HG03342 (cell line): ENCODE measurements around the gene DBNL.

Source experiments
- ATAC-seq: cut with Tn5 transposase; IDR thresholded peaks from one replicate; pipeline ENCODE4 v1.9.1; 2021; ENCODE audit warnings: mild to moderate bottlenecking, moderate library complexity; ENCODE audit not compliant: unreplicated experiment

Gene DBNL

DNA sequence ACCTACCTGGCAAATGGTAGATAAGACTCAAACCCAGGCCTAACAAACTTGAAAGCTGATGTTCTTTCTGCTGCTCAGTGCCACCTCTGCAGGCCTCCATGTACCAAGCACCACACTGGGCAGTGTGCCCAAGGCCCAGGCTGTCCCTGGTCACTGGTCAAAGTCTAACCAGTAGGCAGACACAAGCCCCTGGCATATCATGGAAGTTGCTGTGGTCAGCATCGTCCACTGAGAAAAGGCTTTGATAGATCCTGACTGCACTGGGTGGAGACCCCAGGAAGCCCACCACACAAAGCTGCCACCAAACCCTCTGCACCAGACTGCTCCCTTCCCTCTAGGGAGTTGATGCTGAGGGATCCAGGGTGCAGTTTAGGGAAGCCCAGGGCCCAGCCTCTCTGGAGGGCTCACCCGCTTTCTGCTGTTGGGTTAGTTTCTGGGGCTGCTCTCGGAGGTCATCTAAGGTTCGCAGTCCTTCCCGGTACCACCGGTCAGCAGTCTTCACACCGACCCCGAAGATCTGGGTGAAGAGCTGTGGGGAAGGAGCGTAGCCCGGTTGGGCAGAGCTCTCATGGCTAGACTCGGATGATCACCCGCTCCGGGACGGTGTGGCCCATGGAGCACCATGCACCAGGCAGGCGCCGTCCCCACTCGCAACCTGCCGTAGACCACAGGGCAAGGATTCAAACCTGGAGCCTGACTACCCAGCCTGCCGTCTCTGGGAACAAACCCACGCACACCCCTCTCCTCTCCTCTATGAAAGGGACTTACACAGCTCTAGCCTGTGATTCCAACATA lies 31.8 kb downstream of the DBNL start:
- ATAC-seq: no peak

DNA sequence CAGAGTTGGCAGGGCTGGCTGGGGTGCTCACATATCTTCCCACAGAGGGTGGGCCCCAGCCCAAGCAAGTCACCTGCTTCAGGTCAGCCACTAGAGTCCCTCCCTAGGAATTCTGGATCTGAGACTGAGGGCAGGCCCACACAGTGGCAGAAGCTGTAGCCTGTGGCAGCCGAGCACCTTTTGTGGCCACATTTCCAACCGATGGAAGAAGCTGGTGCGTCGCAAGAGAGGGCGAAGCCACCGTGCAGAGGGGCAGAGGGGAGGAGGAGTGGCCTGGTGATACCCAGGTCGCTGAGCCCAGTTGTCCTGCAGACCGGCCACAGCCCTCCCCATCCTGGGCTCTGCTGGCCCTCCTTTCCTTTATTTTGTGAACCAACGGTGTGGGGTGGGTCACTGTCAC lies 32.6 kb downstream of the DBNL start:
- ATAC-seq: no peak

DNA sequence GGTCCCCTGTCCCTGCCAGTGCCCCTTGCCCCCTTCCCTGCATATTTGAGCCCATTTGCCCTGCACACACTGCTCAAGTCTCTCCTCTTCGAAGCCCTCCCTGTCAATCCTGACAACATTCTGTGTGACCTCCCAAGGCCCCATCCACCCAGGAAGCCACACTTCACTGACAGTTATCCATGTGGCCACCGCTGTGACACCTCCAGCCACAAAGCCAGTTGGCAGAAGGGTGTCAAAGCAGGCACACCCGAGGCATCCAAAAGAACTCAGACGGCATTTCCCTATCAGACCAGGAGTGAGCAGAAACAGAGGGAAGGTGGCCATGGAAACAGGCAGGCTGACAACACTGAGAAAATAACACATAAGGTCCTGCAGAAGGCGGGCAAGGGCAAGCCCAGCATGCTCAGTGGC lies 33.2 kb downstream of the DBNL start:
- no peak for ATAC-seq

DNA sequence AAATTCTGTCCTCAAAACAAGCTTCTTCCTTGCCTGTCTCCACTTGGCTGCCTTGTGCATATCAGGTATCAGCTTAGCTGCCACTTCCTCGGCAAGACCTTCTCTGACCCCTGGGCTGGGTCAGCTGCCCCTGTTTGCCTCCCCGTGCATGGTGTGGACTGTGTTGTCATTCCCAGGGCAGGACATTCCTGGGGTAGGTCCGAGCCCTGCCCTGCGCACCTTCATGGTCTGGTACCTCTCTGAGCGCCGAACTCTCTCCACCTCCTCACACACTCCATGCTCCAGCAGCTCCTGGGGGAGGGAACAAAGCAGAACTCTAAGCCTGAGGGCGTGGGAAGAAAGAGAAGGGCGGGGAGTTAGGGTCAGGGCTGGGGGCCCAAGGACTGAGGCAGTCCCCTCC lies 34.0 kb downstream of the DBNL start:
- no peak for ATAC-seq

GRCh38 chr7:44079331-44080021 lies 35.0 kb downstream of the DBNL start:
- no peak for ATAC-seq

GRCh38 chr7:44080118-44080517 lies 35.6 kb downstream of the DBNL start:
- no peak for ATAC-seq

DNA sequence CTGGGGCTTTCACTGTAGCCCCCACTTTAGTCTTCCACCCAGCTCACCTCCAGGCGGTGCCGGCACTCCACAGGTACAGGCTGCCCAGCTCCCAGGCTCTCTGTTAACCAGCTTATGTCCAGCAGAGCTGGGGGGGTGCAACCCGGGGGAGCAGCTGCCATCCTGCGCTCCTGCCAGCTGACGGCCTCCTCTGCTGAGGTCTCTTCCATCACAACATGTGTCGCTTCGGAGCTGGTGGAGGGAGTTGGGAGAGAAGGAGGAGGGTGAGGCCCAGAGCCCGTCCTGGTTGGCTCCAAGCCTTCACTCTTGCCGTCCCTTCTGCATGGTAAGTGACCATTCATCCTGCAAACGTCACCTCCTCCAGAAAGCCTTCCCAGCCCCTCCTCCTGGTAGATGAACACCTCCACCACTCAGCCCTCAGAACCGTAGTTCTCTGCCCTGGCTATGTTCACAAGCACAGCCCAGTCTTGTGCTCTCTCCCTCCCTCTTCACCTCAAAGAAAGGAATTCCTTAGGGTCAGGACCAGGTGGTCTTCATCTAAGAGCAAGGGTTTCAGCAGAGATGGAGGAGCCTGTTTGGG lies 36.3 kb downstream of the DBNL start:
- ATAC-seq: no peak

GRCh38 chr7:44081266-44081748 lies 36.8 kb downstream of the DBNL start:
- ATAC-seq: no peak

DNA sequence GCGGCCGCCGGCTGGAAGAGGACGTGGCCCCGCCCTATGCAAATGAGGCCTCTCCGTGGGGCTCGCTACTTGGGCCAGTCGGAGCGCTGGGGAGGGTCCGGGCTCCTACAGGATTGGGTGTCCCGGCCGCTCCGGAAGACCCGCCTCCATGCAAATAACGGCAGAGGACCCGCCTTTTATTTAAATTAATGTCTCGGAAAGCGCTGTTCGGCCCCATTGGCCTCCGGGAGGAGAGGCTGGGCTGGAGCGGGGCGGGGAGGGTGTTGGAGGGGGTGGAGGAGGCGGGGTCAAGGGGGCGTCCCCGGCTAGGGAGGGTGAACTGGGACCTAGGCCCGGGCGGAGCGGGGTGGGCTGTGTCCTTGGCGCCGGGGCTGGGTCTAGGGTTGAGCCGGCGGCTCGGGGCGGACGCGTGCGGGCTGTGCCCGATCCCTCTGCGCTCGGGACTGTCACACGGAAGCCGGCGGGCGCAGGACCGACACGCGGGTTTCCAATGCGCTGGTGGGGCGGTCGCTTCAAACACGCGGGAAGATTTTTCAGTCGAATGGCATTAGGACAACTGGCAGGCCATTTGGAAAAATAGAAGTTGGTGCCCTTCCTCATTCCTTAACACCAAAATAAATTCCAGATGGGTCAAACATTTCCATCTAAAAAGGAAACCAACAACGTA lies 38.2 kb downstream of the DBNL start:
- peak; percentile 89 for ATAC-seq

DNA sequence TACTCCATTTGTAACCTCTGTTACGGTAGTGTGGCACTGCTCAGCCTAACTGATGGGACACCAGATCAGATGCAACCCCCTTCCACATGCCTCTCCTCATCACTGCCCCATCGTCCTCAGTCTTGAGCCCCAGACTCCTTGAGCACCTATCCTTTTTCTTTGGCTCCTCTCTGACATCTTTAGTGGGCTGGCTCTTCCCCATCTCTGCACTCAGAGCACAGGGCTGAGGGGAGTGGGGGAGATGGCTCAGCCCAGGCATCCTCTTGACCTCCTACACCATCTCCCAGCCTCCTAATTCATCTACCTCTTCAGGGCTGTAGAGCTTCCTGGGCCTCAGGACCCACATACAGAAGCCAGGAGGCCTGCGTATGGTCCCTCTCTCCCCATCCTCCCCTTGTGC lies 39.3 kb downstream of the DBNL start:
- no peak for ATAC-seq

DNA sequence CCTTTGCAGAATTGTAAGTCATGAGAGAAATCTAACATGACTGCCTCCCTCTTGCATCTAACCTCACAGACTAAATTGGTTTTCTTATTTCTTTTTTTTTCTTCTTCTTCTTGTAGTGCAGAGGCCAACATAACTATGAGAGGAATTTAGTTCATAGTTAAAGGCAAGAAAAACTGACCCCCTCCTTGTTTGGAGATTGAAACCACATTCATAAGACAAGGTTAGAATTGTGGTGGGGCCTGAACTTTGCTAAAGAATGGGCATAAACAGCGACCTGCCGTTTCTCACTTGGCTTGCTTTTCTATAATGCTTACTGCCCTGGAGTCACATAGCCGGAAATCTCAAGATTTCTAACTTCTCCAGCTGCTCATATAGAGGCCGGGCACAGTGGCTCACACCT lies 40.2 kb downstream of the DBNL start:
- ATAC-seq: no peak

DNA sequence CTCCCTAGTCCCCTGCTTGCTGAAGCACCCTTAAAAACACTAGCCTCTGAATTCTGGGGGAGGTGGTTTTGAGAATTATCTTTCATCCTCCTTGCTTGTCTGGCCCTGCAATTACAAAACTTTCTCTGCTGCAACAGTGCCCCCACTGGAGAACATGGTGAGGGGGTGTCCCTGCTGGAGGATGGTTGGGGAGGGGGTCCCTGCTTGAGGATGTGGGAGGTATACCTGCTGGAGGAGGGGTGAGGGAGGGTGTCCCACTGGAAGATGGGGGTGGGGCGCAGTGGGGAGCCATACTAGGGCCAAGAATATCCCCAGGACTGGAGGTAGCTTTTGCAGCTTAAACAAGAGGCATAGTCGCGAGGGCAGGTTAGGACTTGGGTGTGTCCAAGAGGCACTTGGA lies 41.0 kb downstream of the DBNL start:
- ATAC-seq: no peak

DNA sequence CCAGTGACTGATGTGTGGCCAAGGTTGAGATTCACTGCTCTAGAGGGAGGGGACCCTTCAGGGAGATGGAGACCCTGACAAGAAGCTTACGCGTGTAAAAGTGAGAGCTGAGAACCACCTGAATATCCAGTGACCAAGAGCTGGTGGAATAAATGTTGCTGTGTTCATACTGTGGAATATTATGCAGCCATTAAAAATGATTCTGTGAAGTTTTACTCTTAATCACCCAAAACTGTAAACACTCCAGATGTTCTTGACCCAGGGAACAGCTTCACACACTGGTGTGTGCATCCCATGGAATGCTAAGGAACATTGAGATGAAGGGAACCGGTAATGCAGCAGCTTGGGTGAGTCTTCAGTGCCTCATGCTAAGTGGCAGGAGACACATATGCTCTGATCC lies 42.1 kb downstream of the DBNL start:
- no peak for ATAC-seq

GRCh38 chr7:44087911-44088838 lies 43.7 kb downstream of the DBNL start:
- no peak for ATAC-seq

DNA sequence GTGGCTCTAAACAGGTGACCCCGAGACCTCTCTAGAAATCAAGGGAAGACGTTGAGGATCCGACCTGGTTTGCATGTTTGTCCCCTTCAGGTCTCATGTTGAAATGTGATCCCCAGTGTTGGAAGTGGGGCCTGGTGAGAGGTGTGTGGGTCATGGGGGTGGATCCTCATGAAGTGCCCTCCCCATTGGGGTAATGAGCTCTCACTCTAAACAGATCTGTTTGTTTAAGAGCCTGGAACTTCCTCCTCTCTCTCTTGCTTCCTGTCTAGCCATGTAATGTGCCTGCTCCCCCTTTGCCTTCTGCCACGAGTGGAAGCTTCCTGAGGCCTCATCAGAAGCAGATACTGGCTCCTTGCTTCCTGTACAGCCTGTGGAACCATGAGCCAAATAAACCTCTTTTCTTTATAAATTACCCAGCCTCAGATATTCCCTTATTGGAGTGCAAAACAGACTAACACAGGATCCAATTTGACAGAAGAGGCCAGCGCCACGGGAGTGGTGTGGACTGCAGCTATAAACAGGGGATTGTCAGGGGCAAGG lies 48.7 kb downstream of the DBNL start:
- no peak for ATAC-seq

- no peak for ATAC-seq
Observed at GRCh38 chr7:44094365-44094764, 49.9 kb downstream of the DBNL start.

DNA sequence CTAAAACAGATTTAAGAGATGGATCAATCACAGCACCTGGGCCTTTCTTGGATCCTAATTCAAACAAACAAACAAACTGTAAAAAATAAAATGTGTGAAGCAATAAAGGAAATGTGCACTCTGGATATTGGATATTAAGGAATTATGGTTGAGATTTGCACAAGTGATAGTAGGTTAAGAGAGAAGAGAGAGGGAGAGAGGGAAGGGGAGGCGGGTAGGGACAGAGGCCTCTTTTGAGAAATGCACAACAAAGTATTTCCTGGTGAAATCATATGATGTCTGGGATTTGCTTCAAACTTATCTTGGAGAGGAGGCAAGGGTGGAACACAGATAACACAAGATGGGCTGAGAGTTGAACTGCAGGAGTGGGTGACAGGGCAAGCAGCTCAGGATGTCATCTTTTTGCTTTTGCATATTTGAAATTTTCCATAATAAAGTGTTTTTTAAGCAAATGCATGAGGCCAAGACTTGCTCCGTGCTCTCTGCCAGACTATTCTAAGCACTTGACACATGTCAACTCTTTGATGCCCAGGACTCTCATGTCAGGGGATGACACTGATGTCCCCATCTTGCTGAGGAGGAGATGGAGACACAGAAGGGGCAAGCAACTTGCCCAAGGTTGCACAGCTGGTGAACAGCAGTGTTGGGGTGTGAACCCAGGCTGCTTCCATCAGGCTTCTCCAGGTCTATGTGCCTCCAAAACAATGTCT lies 50.5 kb downstream of the DBNL start:
- no peak for ATAC-seq

- no peak for ATAC-seq
Observed at GRCh38 chr7:44095781-44096180, 51.3 kb downstream of the DBNL start.

GRCh38 chr7:44096326-44096881 lies 51.9 kb downstream of the DBNL start:
- ATAC-seq: no peak
